Measurements from ENCODE around the gene TLE3. TPM values are rescaled to one million over a fixed set of nuclear protein-coding genes. Genes with fewer than 3 reads are reported as not detected.

The TLE3 gene
- total and polyA plus RNA-seq, 2 donors (not counting 1 experiment from before 2014, with no cell fraction given): 14.6 to 16.5 TPM

- peaks cover 31% of the 10 kb centered on the region for H3K79me2 ChIP-seq (ENCODE audit: control insufficient read depth, insufficient read depth, low read length)
Observed at GRCh38 chr15:70092464-70093027, 5.2 kb downstream of the TLE3 start.

GRCh38 chr15:70091726-70092463 lies 5.8 kb downstream of the TLE3 start:
- Histone ChIP-seq H4K20me1 (ENCODE audit: control insufficient read depth, extremely low read depth, insufficient read depth, low read length) (no peaks in the 10 kb centered on the region), H3K27me3 (ENCODE audit: control insufficient read depth, insufficient read depth, low read length) (no peaks in the 10 kb centered on the region), H3K79me2 (ENCODE audit: control insufficient read depth, insufficient read depth, low read length) (peaks cover 34% of the 10 kb centered on the region), H3K36me3 (ENCODE audit: control insufficient read depth, insufficient read depth, low read length) (peaks cover 2% of the 10 kb centered on the region), H3K9me3 (ENCODE audit: control insufficient read depth, insufficient read depth, low read depth, low read length) (no peaks in the 10 kb centered on the region), H3K4me2 (ENCODE audit: extremely low read depth, insufficient read depth, low read length) (no peak overlapping the region), H3K9ac (ENCODE audit: insufficient read depth, low read length) (no peak overlapping the region), H2AFZ (ENCODE audit: low read length) (no peak overlapping the region), H3K4me1 (ENCODE audit: control insufficient read depth, extremely low read depth, insufficient read depth, low read length) (peaks cover 19% of the 10 kb centered on the region), H3K27ac (ENCODE audit: insufficient read depth, low read length) (no peak overlapping the region), H3K4me3 (replicated peaks in 1 of 4; ENCODE audit: control extremely low read depth in 1 of 4, insufficient read depth in 1 of 4, low read depth in 3 of 4, low read length in 4 of 4) (peak overlapping the region in 2 of 4 experiments; percentile 14 to 18)
- TF ChIP-seq EZH2 (IDR thresholded peaks at IDR 0.05; ENCODE audit: low read length, missing control alignments) (no peak), CTCF (conservative IDR thresholded peaks at IDR 0.05 in 1 of 2, IDR thresholded peaks at IDR 0.05 in 1 of 2; ENCODE audit: low read depth in 1 of 2, low read length in 2 of 2) (no peak)
- peak; percentile 28 to 73 for DNase-seq (ENCODE audit: low read depth in 2 of 2)

More at GRCh38 chr15:70092464-70093027, 5.2 kb downstream of the TLE3 start:
- no peak overlapping the region for H3K27ac ChIP-seq (ENCODE audit: insufficient read depth, low read length)
- H2AFZ ChIP-seq (ENCODE audit: low read length): no peak overlapping the region
- H4K20me1 ChIP-seq (ENCODE audit: control insufficient read depth, extremely low read depth, insufficient read depth, low read length): no peaks in the 10 kb centered on the region
- peak; percentile 32 to 88 for DNase-seq (ENCODE audit: low read depth in 2 of 2)
- no peaks in the 10 kb centered on the region for H3K27me3 ChIP-seq (ENCODE audit: control insufficient read depth, insufficient read depth, low read length)
- TF ChIP-seq CTCF (conservative IDR thresholded peaks at IDR 0.05 in 1 of 2, IDR thresholded peaks at IDR 0.05 in 1 of 2; ENCODE audit: low read depth in 1 of 2, low read length in 2 of 2): no peak
- no peak for TF ChIP-seq EZH2 (IDR thresholded peaks at IDR 0.05; ENCODE audit: low read length, missing control alignments)
- H3K9me3 ChIP-seq (ENCODE audit: control insufficient read depth, insufficient read depth, low read depth, low read length): no peaks in the 10 kb centered on the region
- peak overlapping the region in 2 of 4 experiments; percentile 14 to 83 for H3K4me3 ChIP-seq (replicated peaks in 1 of 4; ENCODE audit: control extremely low read depth in 1 of 4, insufficient read depth in 1 of 4, low read depth in 3 of 4, low read length in 4 of 4)
- peaks cover 2% of the 10 kb centered on the region for H3K36me3 ChIP-seq (ENCODE audit: control insufficient read depth, insufficient read depth, low read length)
- no peak overlapping the region for H3K4me2 ChIP-seq (ENCODE audit: extremely low read depth, insufficient read depth, low read length)
- peaks cover 19% of the 10 kb centered on the region for H3K4me1 ChIP-seq (ENCODE audit: control insufficient read depth, extremely low read depth, insufficient read depth, low read length)
- no peak overlapping the region for H3K9ac ChIP-seq (ENCODE audit: insufficient read depth, low read length)

- Histone ChIP-seq H3K9ac (ENCODE audit: insufficient read depth, low read length) (no peak overlapping the region), H3K4me2 (ENCODE audit: extremely low read depth, insufficient read depth, low read length) (no peak overlapping the region), H3K4me3 (replicated peaks in 1 of 4; ENCODE audit: control extremely low read depth in 1 of 4, insufficient read depth in 1 of 4, low read depth in 3 of 4, low read length in 4 of 4) (no peak overlapping the region), H3K79me2 (ENCODE audit: control insufficient read depth, insufficient read depth, low read length) (peaks cover 26% of the 10 kb centered on the region), H3K27ac (ENCODE audit: insufficient read depth, low read length) (no peak overlapping the region), H2AFZ (ENCODE audit: low read length) (no peak overlapping the region), H4K20me1 (ENCODE audit: control insufficient read depth, extremely low read depth, insufficient read depth, low read length) (no peaks in the 10 kb centered on the region), H3K9me3 (ENCODE audit: control insufficient read depth, insufficient read depth, low read depth, low read length) (no peaks in the 10 kb centered on the region), H3K36me3 (ENCODE audit: control insufficient read depth, insufficient read depth, low read length) (peaks cover 2% of the 10 kb centered on the region), H3K4me1 (ENCODE audit: control insufficient read depth, extremely low read depth, insufficient read depth, low read length) (peaks cover 19% of the 10 kb centered on the region), H3K27me3 (ENCODE audit: control insufficient read depth, insufficient read depth, low read length) (no peaks in the 10 kb centered on the region)
- DNase-seq (ENCODE audit: low read depth in 2 of 2): no peak
- TF ChIP-seq EZH2 (IDR thresholded peaks at IDR 0.05; ENCODE audit: low read length, missing control alignments) (no peak), CTCF (conservative IDR thresholded peaks at IDR 0.05 in 1 of 2, IDR thresholded peaks at IDR 0.05 in 1 of 2; ENCODE audit: low read depth in 1 of 2, low read length in 2 of 2) (no peak)
Observed at GRCh38 chr15:70090436-70091296, 7.1 kb downstream of the TLE3 start.

Measured in fibroblast of lung (primary cell).